Measurements from ENCODE around the gene NSMCE1.

The NSMCE1 gene

GRCh38 chr16:27243725-27244362 is 24.7 kb downstream of the NSMCE1 start:
- Histone ChIP-seq H2AFZ (ENCODE audit: low read length) (no peak overlapping the region), H3K9me2 (ENCODE audit: low read depth, low read length) (no peaks in the 10 kb centered on the region), H3K36me3 (ENCODE audit: insufficient read depth, low read length) (peaks cover 9% of the 10 kb centered on the region), H3K4me1 (ENCODE audit: insufficient read depth, low read length, severe bottlenecking) (peaks cover 35% of the 10 kb centered on the region), H3K79me2 (ENCODE audit: insufficient read depth, low read length) (no peaks in the 10 kb centered on the region), H3K27ac (ENCODE audit: low read depth, low read length, poor library complexity, severe bottlenecking) (peak overlapping the region; percentile 53), H3K4me2 (ENCODE audit: low read length) (peak overlapping the region; percentile 51; the same call in 1 of the 2 replicates), H4K20me1 (ENCODE audit: insufficient read depth, low read length) (no peaks in the 10 kb centered on the region), H3F3A (ENCODE audit: insufficient read depth, low read length) (no peaks in the 10 kb centered on the region), H3K4me3 (ENCODE audit: low read depth, low read length, poor library complexity, severe bottlenecking) (no peak overlapping the region), H3K9me3 (ENCODE audit: low read length) (no peaks in the 10 kb centered on the region), H3K27me3 (ENCODE audit: insufficient read depth, low read length) (no peaks in the 10 kb centered on the region), H3K9ac (ENCODE audit: low read length) (no peak overlapping the region)
- TF ChIP-seq CTCF (IDR thresholded peaks at IDR 0.05; ENCODE audit: low read length) (no peak), EZH2 (IDR thresholded peaks at IDR 0.05; ENCODE audit: borderline replicate concordance, low read length) (no peak)

- H2AFZ ChIP-seq (ENCODE audit: low read length), result no peak overlapping the region
- no peak for TF ChIP-seq CTCF (IDR thresholded peaks at IDR 0.05; ENCODE audit: low read length)
- no peak for TF ChIP-seq EZH2 (IDR thresholded peaks at IDR 0.05; ENCODE audit: borderline replicate concordance, low read length)
- H3K79me2 ChIP-seq (ENCODE audit: insufficient read depth, low read length), result no peaks in the 10 kb centered on the region
- H3K36me3 ChIP-seq (ENCODE audit: insufficient read depth, low read length), result peaks cover 7% of the 10 kb centered on the region
- peak overlapping the region; percentile 51 for H3K4me2 ChIP-seq (ENCODE audit: low read length)
- no peaks in the 10 kb centered on the region for H3K9me3 ChIP-seq (ENCODE audit: low read length)
- H3K9ac ChIP-seq (ENCODE audit: low read length), result peak overlapping the region; percentile 13; the same call in 1 of the 2 replicates
- no peaks in the 10 kb centered on the region for H3F3A ChIP-seq (ENCODE audit: insufficient read depth, low read length)
- H4K20me1 ChIP-seq (ENCODE audit: insufficient read depth, low read length), result no peaks in the 10 kb centered on the region
- H3K27ac ChIP-seq (ENCODE audit: low read depth, low read length, poor library complexity, severe bottlenecking), result peak overlapping the region; percentile 53
- H3K9me2 ChIP-seq (ENCODE audit: low read depth, low read length), result no peaks in the 10 kb centered on the region
- peak overlapping the region; percentile 32 for H3K4me3 ChIP-seq (ENCODE audit: low read depth, low read length, poor library complexity, severe bottlenecking)
- H3K4me1 ChIP-seq (ENCODE audit: insufficient read depth, low read length, severe bottlenecking), result peaks cover 42% of the 10 kb centered on the region
- no peaks in the 10 kb centered on the region for H3K27me3 ChIP-seq (ENCODE audit: insufficient read depth, low read length)
Observed at GRCh38 chr16:27242868-27243590, 25.5 kb downstream of the NSMCE1 start.

GRCh38 chr16:27242398-27242797 is 26.2 kb downstream of the NSMCE1 start:
- H3K9ac ChIP-seq (ENCODE audit: low read length), result peak overlapping the region; percentile 12; the same call in 1 of the 2 replicates
- H3K36me3 ChIP-seq (ENCODE audit: insufficient read depth, low read length), result peaks cover 7% of the 10 kb centered on the region; the same call in 1 of the 2 replicates
- TF ChIP-seq EZH2 (IDR thresholded peaks at IDR 0.05; ENCODE audit: borderline replicate concordance, low read length), result no peak
- no peak for TF ChIP-seq CTCF (IDR thresholded peaks at IDR 0.05; ENCODE audit: low read length)
- H3K9me3 ChIP-seq (ENCODE audit: low read length), result no peaks in the 10 kb centered on the region
- no peaks in the 10 kb centered on the region for H3K9me2 ChIP-seq (ENCODE audit: low read depth, low read length)
- no peaks in the 10 kb centered on the region for H3K79me2 ChIP-seq (ENCODE audit: insufficient read depth, low read length)
- H3K4me3 ChIP-seq (ENCODE audit: low read depth, low read length, poor library complexity, severe bottlenecking), result peak overlapping the region; percentile 32
- H2AFZ ChIP-seq (ENCODE audit: low read length), result no peak overlapping the region
- H3K27me3 ChIP-seq (ENCODE audit: insufficient read depth, low read length), result no peaks in the 10 kb centered on the region
- H3F3A ChIP-seq (ENCODE audit: insufficient read depth, low read length), result no peaks in the 10 kb centered on the region
- no peaks in the 10 kb centered on the region for H4K20me1 ChIP-seq (ENCODE audit: insufficient read depth, low read length)
- peaks cover 49% of the 10 kb centered on the region for H3K4me1 ChIP-seq (ENCODE audit: insufficient read depth, low read length, severe bottlenecking)
- peak overlapping the region; percentile 51 for H3K4me2 ChIP-seq (ENCODE audit: low read length)
- H3K27ac ChIP-seq (ENCODE audit: low read depth, low read length, poor library complexity, severe bottlenecking), result peak overlapping the region; percentile 53

Measured in OCI-LY1 (cell line).